ENCODE measurements around the gene GLRX2.
A peak's percentile ranks its signal among the peaks of the same experiment; 100 is the strongest.
"Not testable (repeated sequence)": the region's sequence is repeated elsewhere in the genome, so short reads cannot be mapped to it uniquely, and the experiment has no call there.

GLRX2 gene

GRCh38 chr1:193062698-193063463 lies 42.3 kb downstream of the GLRX2 start:
- peak; percentile 25 for DNase-seq

DNA sequence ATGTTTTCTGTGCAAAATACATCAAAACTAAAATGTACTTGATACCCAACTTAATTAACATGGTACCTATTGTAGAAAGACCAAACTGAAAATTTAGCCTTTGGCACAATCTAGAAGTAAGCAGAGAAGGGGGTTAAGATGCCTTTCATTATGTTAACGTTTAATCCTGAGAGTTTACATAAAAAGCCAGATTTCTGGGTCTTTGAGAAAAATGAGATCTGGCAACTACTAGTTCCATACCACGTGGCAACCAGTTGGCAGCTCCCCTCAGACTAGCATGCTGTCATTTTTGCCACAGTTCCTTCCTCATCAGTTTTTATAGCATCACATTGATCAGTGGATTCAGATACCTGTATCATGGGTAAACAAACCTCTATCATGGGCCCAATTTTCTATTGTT lies 44.3 kb downstream of the GLRX2 start:
- peak; percentile 43 for DNase-seq

DNA sequence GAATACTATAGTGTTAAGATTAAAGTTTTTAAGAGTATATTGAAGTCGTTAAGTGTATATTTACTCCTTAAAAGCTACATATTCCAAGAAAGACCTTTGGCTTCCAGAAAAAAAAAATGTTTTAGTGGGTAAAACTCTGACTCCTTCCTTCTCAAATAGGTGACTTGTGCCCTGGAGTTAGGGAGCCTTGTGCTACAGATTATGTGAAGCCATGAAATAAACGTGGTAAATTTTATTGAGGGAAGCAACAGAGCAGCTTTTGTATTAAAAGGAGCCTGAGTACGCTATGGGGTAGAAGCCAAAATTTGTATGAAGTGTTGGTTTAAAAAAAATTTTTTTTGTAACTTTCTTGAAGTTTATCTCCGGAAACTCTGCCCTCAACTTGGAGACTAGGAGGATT lies 44.8 kb downstream of the GLRX2 start:
- DNase-seq = no peak

GRCh38 chr1:193060115-193060403 lies 45.2 kb downstream of the GLRX2 start:
- no peak for DNase-seq

- peak; percentile 98 for DNase-seq
Observed at GRCh38 chr1:193059282-193060114, 45.7 kb downstream of the GLRX2 start, which contains the start of the genes RO60 and UCHL5. RO60 (plus strand) TSS chr1:193059612; CDS start chr1:193069055, 9,443 bp downstream. UCHL5 (minus strand) TSS chr1:193059360; CDS start chr1:193059260, 100 bp downstream.

DNA sequence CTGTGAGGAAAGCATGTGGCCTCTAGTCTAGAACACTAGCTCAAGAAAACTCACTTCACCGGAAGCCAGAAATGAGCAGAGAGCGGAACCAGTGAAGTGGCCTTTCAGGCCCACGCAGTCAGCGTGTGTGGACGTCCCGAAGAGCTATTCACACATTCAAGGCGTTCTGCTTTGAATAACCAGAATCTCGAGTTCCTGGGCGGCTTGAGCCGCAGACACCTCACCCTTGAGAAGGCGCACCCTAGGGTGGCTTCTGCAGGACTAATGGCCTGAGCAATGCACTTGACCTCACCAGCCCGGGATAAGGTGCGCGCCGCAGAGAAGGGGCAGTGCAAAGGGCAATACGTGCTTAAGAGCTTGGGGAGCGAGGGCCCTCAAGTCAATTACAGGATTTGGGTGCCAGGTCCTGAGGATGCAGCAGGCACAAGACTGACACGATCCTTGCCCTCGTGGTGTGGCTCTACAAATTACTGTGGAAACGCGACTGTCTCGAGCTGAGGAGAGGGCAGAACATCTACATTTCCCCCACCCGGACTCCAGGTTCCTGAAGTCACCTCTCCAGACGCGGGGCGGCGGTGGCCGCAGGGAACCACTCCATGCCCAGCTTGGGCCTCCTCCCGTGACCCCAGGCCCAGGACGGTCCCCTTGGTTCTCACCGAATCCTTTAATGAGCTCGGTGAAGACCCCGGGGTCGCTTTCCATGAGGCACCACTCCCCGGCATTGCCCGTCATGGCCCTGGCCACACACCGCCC lies 46.5 kb downstream of the GLRX2 start:
- DNase-seq = peak; percentile 86

DNA sequence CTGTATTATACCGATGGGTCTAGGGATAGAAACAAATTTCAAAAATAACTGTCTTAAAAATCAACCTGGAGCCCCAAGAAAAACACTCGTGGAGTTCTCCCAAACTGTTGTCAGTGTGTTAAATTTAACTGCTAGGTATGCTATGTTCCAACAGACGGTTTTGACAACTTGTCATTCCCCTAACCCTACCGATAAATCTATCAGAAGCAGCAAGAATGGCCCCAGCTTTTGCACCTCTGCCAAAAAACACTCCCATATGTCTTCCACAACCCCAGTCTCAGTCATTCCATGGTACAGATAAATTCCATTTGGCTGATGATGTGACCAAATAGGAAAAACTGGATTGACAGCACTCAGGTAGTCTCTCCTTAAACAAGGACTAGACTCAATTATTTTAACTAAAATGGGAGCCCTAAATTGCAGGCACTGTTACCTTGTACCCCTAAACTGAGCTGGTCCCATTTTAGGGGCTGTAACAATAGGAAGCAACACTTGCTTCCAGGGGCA lies 51.0 kb downstream of the GLRX2 start:
- DNase-seq = no peak

GRCh38 chr1:193048913-193049312 lies 56.3 kb downstream of the GLRX2 start:
- DNase-seq = not testable (repeated sequence)

Data from activated CD4-positive, alpha-beta T cell treated with anti-CD3 and anti-CD28 coated beads, Interleukin-10, Interleukin-2, amounts not matched to agents 100 ng/mL and 50 ng/mL, durations not matched to agents 16 hours and 8 hours (primary cell).